Ovary (tissue), 9 donors: Measurements from ENCODE around the gene EPHB1. TPM values are rescaled to one million over a fixed set of nuclear protein-coding genes. Genes with fewer than 3 reads are reported as not detected.
A peak's percentile ranks its signal among the peaks of the same experiment; 100 is the strongest.

Source experiments
- DNase-seq, 5 donors: peaks; one replicate each; pipeline ENCODE4 v3.0.0-alpha.2; 2019 to 2020
- H3K27ac ChIP-seq, 2 donors: fragments of 200-600 bp; one replicate each; pipeline versions ENCODE4 v1.5.1 to v1.8.0; 2019 to 2022
- H3K27me3 ChIP-seq: fragments of 200-600 bp; one replicate; pipeline ENCODE4 v1.8.0; 2022
- H3K36me3 ChIP-seq: fragments of 200-600 bp; sonication (generic); one replicate; pipeline ENCODE4 v1.5.1; 2019
- H3K4me1 ChIP-seq: one replicate; pipeline ENCODE4 v1.8.1; 2013; ENCODE audit warnings: mild to moderate bottlenecking, moderate library complexity; ENCODE audit not compliant: insufficient read depth
- H3K4me3 ChIP-seq: fragments of 200-600 bp; sonication (generic); one replicate; pipeline ENCODE4 v1.5.1; 2017
- H3K9me3 ChIP-seq, 2 donors: fragments of 200-600 bp in 1 of 2; sonication (generic) in 1 of 2; one replicate each; pipeline versions ENCODE4 v1.5.1 to v1.8.1; 2013 to 2019; ENCODE audit warnings: mild to moderate bottlenecking in 1 of 2, moderate library complexity in 1 of 2
- EP300 ChIP-seq: sonication (generic); formaldehyde crosslinking; IDR thresholded peaks from one replicate; pipeline ENCODE4 v1.6.1; 2017; ENCODE audit warnings: antibody characterized with exemption
- POLR2A ChIP-seq: fragments of 450-650 bp; IDR thresholded peaks from one replicate; pipeline ENCODE4 v1.6.1; 2017; ENCODE audit warnings: antibody characterized with exemption, mild to moderate bottlenecking, moderate library complexity
- WGBS, 3 donors: extraction: QIAGEN DNeasy Blood & Tissue Kit in 1 of 3; methylation state at CpG; one replicate each; pipeline versions ENCODE4 v1.1.5 to v1.1.7; 2013 to 2017; 5-methylcytosine and 5-hydroxymethylcytosine counted together
- intact Hi-C, 4 donors: fragments of 100-400 bp; cut with DNase I; formaldehyde crosslinking; loops; one replicate each; pipeline versions ENCODE4 v1.11.0 to v1.15.1; 2022 to 2023
- polyA plus RNA-seq, 2 donors: library from polyadenylated mRNA; stranded (reverse); fragments of 200-250 nt in 1 of 2; fragments of 350-450 nt in 1 of 2; fragmentation: Illumina TruSeq in 1 of 2; extraction: RNeasy Lipid Tissue Mini Kit (QIAGEN cat#74804) in 1 of 2; gene quantifications; one replicate each; pipeline ENCODE4 v1.2.3, GENCODE V29; 2013 to 2014
- total RNA-seq, 7 donors: library from RNA; depleted of rRNA in 2 of 7; stranded (reverse); fragments of >200 nt in 2 of 7; fragmentation: NEBNext Ultra II Directional in 3 of 7; extraction: Animal tissue kit (Norgen Biotek cat#: 25700) in 3 of 7; gene quantifications; one replicate each; pipeline versions ENCODE4 v1.1.0 to v1.2.4, GENCODE V29; 2016 to 2023
- TF ChIP-seq, protein P1 (sequence below), 3 donors: fragments of 450-650 bp in 2 of 3; fragments of 200-600 bp in 1 of 3; IDR thresholded peaks; one replicate each; pipeline versions ENCODE4 v1.5.1 to v1.8.0; 2016 to 2022; ENCODE audit warnings: antibody characterized with exemption in 3 of 3, mild to moderate bottlenecking in 1 of 3
- donor health status: DM: no; HTN: no; CAD: no; lungs with moderate emphysema.
- donor health status: DM: no; HTN: no; CAD: no.
- donor health status: Bipolar disorder and iron deficiency.
- donor health status: DM: yes; HTN: yes; CAD: no.
- donor health status: DM: no; HTN: no; CAD: no.
- donor health status: DM: yes; HTN: yes; CAD: no.

EPHB1 gene
- total and polyA plus RNA-seq, 9 donors = 0.25 to 2.7 (median 1.0) TPM

DNA sequence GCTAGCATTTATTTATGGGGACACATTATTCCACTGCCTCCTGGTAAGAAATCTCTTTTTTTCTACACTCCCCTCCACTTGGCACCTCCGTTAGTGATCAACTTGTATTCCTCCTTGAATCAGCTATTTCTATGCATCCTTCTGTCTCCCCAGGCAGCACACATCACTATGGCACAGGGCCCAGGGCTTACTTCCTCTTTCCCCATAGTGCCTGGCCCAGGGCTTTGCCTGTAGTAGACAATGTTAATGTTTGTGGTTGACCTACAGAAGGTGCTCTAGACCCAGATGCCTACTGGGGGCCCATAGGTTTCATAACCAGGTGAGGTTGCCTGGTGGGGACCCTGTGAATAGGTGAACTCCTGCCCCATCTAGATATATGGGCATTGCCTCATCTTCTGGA lies 44.9 kb downstream of the EPHB1 start:
- no peaks in the 10 kb centered on the region for H3K36me3 ChIP-seq
- WGBS, 3 donors = 58 to 75% (median 65%) methylated on average over 1 of the region's 1 CpG
- H3K9me3 ChIP-seq = no peaks in the 10 kb centered on the region
- H3K27me3 ChIP-seq = no peaks in the 10 kb centered on the region
- H3K4me3 ChIP-seq = no peak overlapping the region
- DNase-seq = no peak
- H3K27ac ChIP-seq = no peak overlapping the region
- intact Hi-C loops = no loop called here
- H3K4me1 ChIP-seq = no peaks in the 10 kb centered on the region
- no peak for TF ChIP-seq EP300
- TF ChIP-seq POLR2A = no peak
- TF ChIP-seq, protein P1, sequence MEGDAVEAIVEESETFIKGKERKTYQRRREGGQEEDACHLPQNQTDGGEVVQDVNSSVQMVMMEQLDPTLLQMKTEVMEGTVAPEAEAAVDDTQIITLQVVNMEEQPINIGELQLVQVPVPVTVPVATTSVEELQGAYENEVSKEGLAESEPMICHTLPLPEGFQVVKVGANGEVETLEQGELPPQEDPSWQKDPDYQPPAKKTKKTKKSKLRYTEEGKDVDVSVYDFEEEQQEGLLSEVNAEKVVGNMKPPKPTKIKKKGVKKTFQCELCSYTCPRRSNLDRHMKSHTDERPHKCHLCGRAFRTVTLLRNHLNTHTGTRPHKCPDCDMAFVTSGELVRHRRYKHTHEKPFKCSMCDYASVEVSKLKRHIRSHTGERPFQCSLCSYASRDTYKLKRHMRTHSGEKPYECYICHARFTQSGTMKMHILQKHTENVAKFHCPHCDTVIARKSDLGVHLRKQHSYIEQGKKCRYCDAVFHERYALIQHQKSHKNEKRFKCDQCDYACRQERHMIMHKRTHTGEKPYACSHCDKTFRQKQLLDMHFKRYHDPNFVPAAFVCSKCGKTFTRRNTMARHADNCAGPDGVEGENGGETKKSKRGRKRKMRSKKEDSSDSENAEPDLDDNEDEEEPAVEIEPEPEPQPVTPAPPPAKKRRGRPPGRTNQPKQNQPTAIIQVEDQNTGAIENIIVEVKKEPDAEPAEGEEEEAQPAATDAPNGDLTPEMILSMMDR (IDR thresholded peaks at IDR 0.05) = no peak

DNA sequence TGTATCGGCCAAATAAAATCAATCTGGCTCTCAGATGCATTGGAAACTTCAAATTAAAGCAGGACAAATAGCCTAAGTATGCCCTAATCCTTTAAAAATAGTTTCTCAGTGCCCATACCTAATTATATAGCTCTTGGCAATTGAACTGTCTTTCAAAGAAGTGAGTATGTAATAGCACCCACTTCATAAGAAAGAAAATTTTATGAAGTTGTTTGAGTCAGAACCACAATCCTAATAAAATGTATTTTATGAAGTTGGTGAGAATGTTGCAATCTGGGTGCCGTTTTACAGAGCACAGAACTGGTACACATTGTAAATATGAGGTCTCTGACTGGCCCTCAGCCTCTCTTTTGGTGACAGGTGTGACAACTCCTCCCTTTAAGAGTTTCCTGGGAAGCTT lies 45.4 kb downstream of the EPHB1 start:
- H3K27me3 ChIP-seq = no peaks in the 10 kb centered on the region
- no peaks in the 10 kb centered on the region for H3K9me3 ChIP-seq
- no peak for TF ChIP-seq EP300
- H3K36me3 ChIP-seq = no peaks in the 10 kb centered on the region
- 73 to 81% (median 77%) methylated on average over 2 of the region's 2 CpGs for WGBS, 3 donors
- DNase-seq = no peak
- no peaks in the 10 kb centered on the region for H3K4me1 ChIP-seq
- intact Hi-C loops = no loop called here
- no peak overlapping the region for H3K27ac ChIP-seq
- no peak overlapping the region for H3K4me3 ChIP-seq

DNA sequence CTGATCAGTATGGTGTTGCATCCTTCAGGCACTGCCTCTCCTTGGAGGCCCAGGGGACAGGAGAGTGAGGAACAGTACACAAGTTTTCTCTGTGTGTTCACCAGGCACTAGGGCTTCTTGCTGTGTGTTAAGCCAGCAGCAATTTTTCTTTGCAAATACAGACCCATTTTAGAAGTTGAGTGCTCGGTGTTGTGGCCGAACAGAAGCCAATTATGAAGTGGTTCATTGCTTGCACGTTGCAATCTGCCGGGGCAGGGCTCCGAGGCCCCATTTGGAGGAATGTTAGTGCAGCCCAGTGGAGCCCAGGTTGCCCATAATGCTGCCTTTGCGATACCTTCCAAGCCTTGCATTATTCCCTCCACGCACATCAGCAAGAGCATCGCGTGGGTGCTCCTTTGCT lies 51.0 kb downstream of the EPHB1 start:
- no peak for TF ChIP-seq EP300
- TF ChIP-seq, protein P1 (IDR thresholded peaks at IDR 0.05) = no peak
- TF ChIP-seq POLR2A = no peak

DNA sequence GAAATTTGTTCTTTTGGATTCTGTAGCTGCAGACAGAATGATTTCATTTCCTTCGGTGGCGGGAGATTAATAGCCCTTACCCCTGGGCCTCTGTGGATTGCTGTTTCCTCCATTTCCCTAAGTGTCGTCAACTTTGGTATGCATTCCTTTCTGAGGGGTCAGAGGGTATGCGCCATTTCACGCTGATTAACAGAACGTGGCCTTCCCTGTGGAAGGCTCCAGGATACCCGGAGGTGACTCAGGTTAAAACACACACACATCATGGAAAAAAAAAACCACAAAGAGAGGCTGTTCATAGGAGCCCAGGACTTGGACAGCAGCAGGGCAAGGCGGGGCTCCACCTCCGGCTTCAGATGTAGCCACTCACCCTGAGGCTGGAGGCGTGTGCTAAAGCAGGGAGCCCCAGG lies 51.9 kb downstream of the EPHB1 start:
- intact Hi-C loops = no loop called here
- DNase-seq = peak in 1 of 5 donors; percentile 27
- WGBS, 3 donors = 14 to 23% (median 20%) methylated on average over 10 of the region's 10 CpGs
- Histone ChIP-seq H3K9me3 (no peaks in the 10 kb centered on the region), H3K4me3 (no peak overlapping the region), H3K27ac (no peak overlapping the region), H3K27me3 (no peaks in the 10 kb centered on the region), H3K36me3 (no peaks in the 10 kb centered on the region), H3K4me1 (no peaks in the 10 kb centered on the region)
- TF ChIP-seq EP300 (no peak), POLR2A (no peak)
- TF ChIP-seq, protein P1 (IDR thresholded peaks at IDR 0.05) = no peak

More for the DNA sequence above, 51.0 kb downstream of the EPHB1 start:
- Histone ChIP-seq H3K36me3 (no peaks in the 10 kb centered on the region), H3K9me3 (no peaks in the 10 kb centered on the region), H3K4me1 (no peaks in the 10 kb centered on the region), H3K27ac (no peak overlapping the region), H3K4me3 (no peak overlapping the region), H3K27me3 (no peaks in the 10 kb centered on the region)
- WGBS, 3 donors = 84 to 86% (median 84%) methylated on average over 9 of the region's 9 CpGs
- intact Hi-C loops = no loop called here
- no peak for DNase-seq

DNA sequence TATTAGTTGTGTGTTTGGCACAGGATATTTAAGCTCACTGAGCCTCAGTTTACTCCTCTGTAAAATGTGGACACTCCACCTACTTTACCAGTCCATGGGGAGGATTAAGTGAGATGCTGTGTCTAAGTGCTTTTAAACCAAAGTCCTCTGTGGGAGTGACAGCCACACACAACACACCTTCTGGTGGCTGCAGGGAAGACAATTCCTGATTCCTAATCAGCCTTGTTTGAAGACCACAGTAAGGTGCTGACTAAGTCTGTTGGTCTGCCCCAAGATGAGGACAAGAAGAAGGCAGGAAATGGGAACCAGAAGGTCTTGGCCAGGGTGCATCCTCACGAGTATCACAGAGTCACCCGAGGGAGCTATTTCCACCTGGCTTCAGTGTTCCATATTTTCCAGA lies 52.3 kb downstream of the EPHB1 start:
- Histone ChIP-seq H3K9me3 (no peaks in the 10 kb centered on the region), H3K36me3 (no peaks in the 10 kb centered on the region), H3K27ac (no peak overlapping the region), H3K4me3 (no peak overlapping the region), H3K27me3 (no peaks in the 10 kb centered on the region), H3K4me1 (no peaks in the 10 kb centered on the region)
- intact Hi-C loops = no loop called here
- TF ChIP-seq EP300 (no peak), POLR2A (no peak)
- TF ChIP-seq, protein P1 (IDR thresholded peaks at IDR 0.05) = no peak
- no peak for DNase-seq
- WGBS, 3 donors = 47 to 87% (median 62%) methylated on average over 2 of the region's 2 CpGs
